Measurements from ENCODE around the gene SPAG7.
"Not testable (repeated sequence)": the region's sequence is repeated elsewhere in the genome, so short reads cannot be mapped to it uniquely, and the experiment has no call there.

SPAG7 gene

GRCh38 chr17:4933646-4934045 lies 34.0 kb downstream of the SPAG7 start:
- DNase-seq (ENCODE audit: low read depth): no peak
- TF ChIP-seq CTCF (IDR thresholded peaks at IDR 0.05; ENCODE audit: insufficient read depth, low read depth, low read length, missing control alignments): no peak
- no peak overlapping the region for H3K4me3 ChIP-seq (ENCODE audit: low read depth, low read length)

- no peak for DNase-seq (ENCODE audit: low read depth)
- TF ChIP-seq CTCF (IDR thresholded peaks at IDR 0.05; ENCODE audit: insufficient read depth, low read depth, low read length, missing control alignments): no peak
- H3K4me3 ChIP-seq (ENCODE audit: low read depth, low read length): no peak overlapping the region
Observed at GRCh38 chr17:4932756-4933155, 34.9 kb downstream of the SPAG7 start.

- DNase-seq (ENCODE audit: low read depth): peak; percentile 57
- TF ChIP-seq CTCF (IDR thresholded peaks at IDR 0.05; ENCODE audit: insufficient read depth, low read depth, low read length, missing control alignments): no peak
- peak within 1 kb of the TSS; percentile 20; the same call in 1 of the 2 replicates for H3K4me3 ChIP-seq (ENCODE audit: low read depth, low read length)
Observed at GRCh38 chr17:4931963-4932362, 35.7 kb downstream of the SPAG7 start, which contains the start of gene GP1BA. Gene GP1BA, plus strand, starts transcription at chr17:4932277. Its CDS starts 328 bp downstream, at chr17:4932605.

GRCh38 chr17:4928881-4929280 lies 38.7 kb downstream of the SPAG7 start:
- TF ChIP-seq CTCF (IDR thresholded peaks at IDR 0.05; ENCODE audit: insufficient read depth, low read depth, low read length, missing control alignments): no peak
- H3K4me3 ChIP-seq (ENCODE audit: low read depth, low read length): no peak overlapping the region
- DNase-seq (ENCODE audit: low read depth): no peak

GRCh38 chr17:4926577-4927335 lies 40.9 kb downstream of the SPAG7 start:
- not testable (repeated sequence) for H3K4me3 ChIP-seq (ENCODE audit: low read depth, low read length); DNase-seq (ENCODE audit: low read depth)

- H3K4me3 ChIP-seq (ENCODE audit: low read depth, low read length): no peak overlapping the region
- DNase-seq (ENCODE audit: low read depth): no peak
- TF ChIP-seq CTCF (IDR thresholded peaks at IDR 0.05; ENCODE audit: insufficient read depth, low read depth, low read length, missing control alignments): no peak
Observed at GRCh38 chr17:4921320-4921719, 46.3 kb downstream of the SPAG7 start.

GRCh38 chr17:4920351-4921048 lies 47.1 kb downstream of the SPAG7 start:
- no peak for DNase-seq (ENCODE audit: low read depth)
- no peak for TF ChIP-seq CTCF (IDR thresholded peaks at IDR 0.05; ENCODE audit: insufficient read depth, low read depth, low read length, missing control alignments)

More at GRCh38 chr17:4920351-4921048, 47.1 kb downstream of the SPAG7 start:
- no peak overlapping the region for H3K4me3 ChIP-seq (ENCODE audit: low read depth, low read length)
